ENCODE results near the gene EN2.

- TF ChIP-seq POLR2AphosphoS5 (IDR thresholded peaks at IDR 0.05), result no peak
- no peak for TF ChIP-seq CTCF (IDR thresholded peaks at IDR 0.05)
- TF ChIP-seq POLR2A (IDR thresholded peaks at IDR 0.05; ENCODE audit: low read depth), result no peak
- TF ChIP-seq EP300 (IDR thresholded peaks at IDR 0.05), result no peak
These were observed 30.4 kb upstream of the EN2 start for GRCh38 chr7:155427411-155428038.
